ENCODE measurements around the gene MAP3K6. TPM values are rescaled to one million over a fixed set of nuclear protein-coding genes. Genes with fewer than 3 reads are reported as not detected.
A peak's percentile ranks its signal among the peaks of the same experiment; 100 is the strongest.

The MAP3K6 gene
- total and polyA plus RNA-seq, 2 of the 13 experiments (the other 11 are each of a cell fraction or from before 2014, with no cell fraction given) = 2.7 to 3.2 TPM

- H3K4me2 ChIP-seq (ENCODE audit: low read depth, low read length) = peak overlapping the region; percentile 78
- no TSS peak for BruUV-seq (replicated peaks)
- no peak overlapping the region for H2AFZ ChIP-seq (ENCODE audit: low read length)
- peak overlapping the region; percentile 30 for H3K27ac ChIP-seq (ENCODE audit: extremely low read length, insufficient read depth, low read length)
- FAIRE-seq (no peak), DNase-seq (ENCODE audit: low spot score) (peak; percentile 66), ATAC-seq (peak; percentile 80)
- WGBS (ENCODE audit: low lambda C conversion rate) = 62% methylated on average over 29 of the region's 62 CpGs
- H3K9ac ChIP-seq (ENCODE audit: insufficient read depth, low read depth, low read length) = peak overlapping the region; percentile 35; the same call in 1 of the 2 replicates
- H3K9me3 ChIP-seq (ENCODE audit: low read length) = no peaks in the 10 kb centered on the region
- ChIA-PET POLR2A (interaction anchor here (1.0 to 4.8 kb wide), 4 partner anchors 8 to 14 kb away, joined by 4 to 36 read pairs (median 6); partner anchors contain the start of gene SYTL1), CTCF (ENCODE audit: low intra/inter-chr PET ratio, low total read pairs) (no interaction called here)
- no peaks in the 10 kb centered on the region for H3K27me3 ChIP-seq (ENCODE audit: control insufficient read depth in 1 of 2, insufficient read depth in 2 of 2, low read length in 2 of 2)
- no peaks in the 10 kb centered on the region for H4K20me1 ChIP-seq (ENCODE audit: insufficient read depth, low read length)
- in situ Hi-C loops (cut with HindIII; ENCODE audit: extremely low pct_ligation_motif_present, low pct_unique_long_range_greater_than_20kb) (no loop called here), intact Hi-C loops (cut with micrococcal nuclease; ENCODE audit: unreplicated experiment) (no loop called here)
- no peaks in the 10 kb centered on the region for H3K79me2 ChIP-seq (ENCODE audit: insufficient read depth, low read length)
- no peaks in the 10 kb centered on the region for H3K36me3 ChIP-seq (replicated peaks in 1 of 2; ENCODE audit: control insufficient read depth in 1 of 2, insufficient read depth in 2 of 2, low read length in 2 of 2)
- peaks cover 28% of the 10 kb centered on the region for H3K4me1 ChIP-seq (ENCODE audit: insufficient read depth, low read length)
- H3K4me3 ChIP-seq (replicated peaks in 1 of 3; ENCODE audit: insufficient read depth in 1 of 3, low read depth in 2 of 3, low read length in 3 of 3) = peak overlapping the region; percentile 32 to 69 (median 47)
- peak; percentile 24; the same call in 1 of the 2 replicates for TF ChIP-seq ZNF614 (CRISPR knock-in tag; IDR thresholded peaks at IDR 0.05; ENCODE audit: borderline replicate concordance)
- TF ChIP-seq KDM2A (CRISPR knock-in tag; IDR thresholded peaks at IDR 0.05; ENCODE audit: borderline replicate concordance, low read depth) = peak; percentile 80; the same call in 1 of the 2 replicates
- TF ChIP-seq HNRNPUL1 (IDR thresholded peaks at IDR 0.05; ENCODE audit: low read depth, low read length) = no peak
- TF ChIP-seq SOX5 (CRISPR knock-in tag; IDR thresholded peaks at IDR 0.05; ENCODE audit: borderline replicate concordance) = peak; percentile 40; the same call in 1 of the 2 replicates
- TF ChIP-seq ZBTB38 (CRISPR knock-in tag; IDR thresholded peaks at IDR 0.05) = peak; percentile 91
- no peak for TF ChIP-seq ZNF713 (CRISPR knock-in tag; IDR thresholded peaks at IDR 0.05)
- TF ChIP-seq HNF1B (CRISPR knock-in tag; IDR thresholded peaks at IDR 0.05) = no peak
- no peak for TF ChIP-seq ZNF737 (CRISPR knock-in tag; IDR thresholded peaks at IDR 0.05; ENCODE audit: borderline replicate concordance)
- TF ChIP-seq FOXA1 (IDR thresholded peaks at IDR 0.05) = no peak
- TF ChIP-seq FOXA1 (CRISPR knock-in tag; IDR thresholded peaks at IDR 0.05) = no peak
- peak; percentile 61 for TF ChIP-seq HNRNPLL (IDR thresholded peaks at IDR 0.05; ENCODE audit: low read depth, low read length, poor library complexity, severe bottlenecking)
- no peak for TF ChIP-seq ZNF256 (CRISPR knock-in tag; conservative IDR thresholded peaks at IDR 0.05)
- TF ChIP-seq TERF1 (CRISPR knock-in tag; IDR thresholded peaks at IDR 0.05) = no peak
- TF ChIP-seq MXD3 (CRISPR knock-in tag; IDR thresholded peaks at IDR 0.05) = 0 out of 2 replicates have a peak, but pooled peaks have one; percentile 22
- TF ChIP-seq ZNF839 (CRISPR knock-in tag; IDR thresholded peaks at IDR 0.05; ENCODE audit: borderline replicate concordance) = 0 out of 2 replicates have a peak, but pooled peaks have one; percentile 29
- TF ChIP-seq TARDBP (CRISPR knock-in tag; IDR thresholded peaks at IDR 0.05) = no peak
- no peak for TF ChIP-seq SOX6 (IDR thresholded peaks at IDR 0.05)
- TF ChIP-seq SOX6 (CRISPR knock-in tag; IDR thresholded peaks at IDR 0.05) = peak; percentile 14; the same call in 1 of the 2 replicates
- no peak for TF ChIP-seq ZBTB25 (CRISPR knock-in tag; IDR thresholded peaks at IDR 0.05)
- TF ChIP-seq ZFY (CRISPR knock-in tag; IDR thresholded peaks at IDR 0.05) = peak; percentile 47; the same call in 1 of the 2 replicates
Observed at GRCh38 chr1:27350663-27351540, 15.9 kb downstream of the MAP3K6 start.
